HCT116 (cell line): Measurements from ENCODE around the gene SCD5. TPM values are rescaled to one million over a fixed set of nuclear protein-coding genes. Genes with fewer than 3 reads are reported as not detected.

Experiments used
- ATAC-seq: fragments of 200-7000 bp; cut with Tn5 transposase; 2 replicates; pipeline ENCODE4 v1.9.1; 2020; ENCODE audit warnings: mild to moderate bottlenecking, moderate library complexity
- BruUV-seq: library from RNA; stranded (reverse); fragments of 400-500 nt; replicated peaks from 2 replicates; lab custom pipeline; 2021; lab: Mats Ljungman, UMichigan
- CTCF ChIA-PET: fragments of 300-600 bp; sonication (Branson Sonifier 250); formaldehyde crosslinking; loops from one replicate; lab custom pipeline; 2021; ENCODE audit warnings: antibody characterized with exemption; lab: Charles Lee
- POLR2A ChIA-PET: fragments of 300-600, 350-600 bp; sonication (Branson Sonifier 250); formaldehyde crosslinking; loops from one replicate; lab custom pipeline; 2021; ENCODE audit warnings: antibody characterized with exemption; lab: Charles Lee
- RAD21 ChIA-PET, 2 experiments: fragments of 300-600 bp; sonication (Branson Sonifier 250); formaldehyde crosslinking; loops; one replicate each; lab custom pipeline; 2023; ENCODE audit warnings: low total read pairs in 2 of 2; ENCODE audit not compliant: uncharacterized antibody in 2 of 2, unreplicated experiment in 2 of 2, low non-redundant PET in 1 of 2; lab: Charles Lee
- DNase-seq: peaks from one replicate; pipeline ENCODE4 v3.0.0-alpha.2; 2010; ENCODE audit warnings: low read depth, low spot score
- H2AFZ ChIP-seq: fragments of 200-600 bp; shearing (Covaris generic), sonication (generic); 2 replicates; pipeline ENCODE4 v1.6.1; 2017; ENCODE audit warnings: low read depth, mixed run types, mixed read lengths, antibody characterized with exemption, low read length; ENCODE audit not compliant: poor library complexity, severe bottlenecking
- H3K27ac ChIP-seq: 2 replicates; pipeline ENCODE4 v1.5.1; 2012; ENCODE audit warnings: low read depth, low read length
- H3K27me3 ChIP-seq: fragments of 200-600 bp; sonication (generic); 2 replicates; pipeline ENCODE4 v1.6.1; 2016; ENCODE audit warnings: mixed run types, low read length, mixed read lengths; ENCODE audit not compliant: insufficient read depth
- H3K36me3 ChIP-seq, 2 experiments: fragments of 200-500 bp in 1 of 2; fragments of 200-600 bp in 1 of 2; sonication (Bioruptor generic) in 1 of 2; sonication (generic) in 1 of 2; 2 replicates each; pipeline versions ENCODE4 v1.5.1 to v1.6.1; 2014 to 2016; ENCODE audit warnings: low read length in 2 of 2, inconsistent platforms in 1 of 2, mixed read lengths in 1 of 2, mixed run types in 1 of 2; ENCODE audit not compliant: insufficient read depth in 2 of 2, control insufficient read depth in 1 of 2
- H3K4me1 ChIP-seq, 2 experiments: fragments of 200-600 bp in 1 of 2; sonication (generic) in 1 of 2; 2 replicates each; pipeline versions ENCODE4 v1.5.1 to v1.6.1; 2012 to 2017; ENCODE audit warnings: low read length in 2 of 2, inconsistent platforms in 1 of 2, mild to moderate bottlenecking in 1 of 2, mixed read lengths in 1 of 2, mixed run types in 1 of 2, moderate library complexity in 1 of 2; ENCODE audit not compliant: insufficient read depth in 2 of 2, control insufficient read depth in 1 of 2
- H3K4me2 ChIP-seq: fragments of 200-600 bp; sonication (generic); 2 replicates; pipeline ENCODE4 v1.6.1; 2017; ENCODE audit warnings: mixed run types, low read length, mixed read lengths
- H3K4me3 ChIP-seq, 2 experiments: fragments of 200-600 bp in 1 of 2; sonication (generic) in 1 of 2; replicated peaks in 1 of 2; 2 replicates each; pipeline ENCODE4 v1.5.1; 2011 to 2016; ENCODE audit warnings: low read length in 2 of 2, control low read depth in 1 of 2, low read depth in 1 of 2, mild to moderate bottlenecking in 1 of 2, mixed read lengths in 1 of 2, mixed run types in 1 of 2
- H3K79me2 ChIP-seq: fragments of 200-600 bp; sonication (generic); 2 replicates; pipeline ENCODE4 v1.6.1; 2017; ENCODE audit warnings: mild to moderate bottlenecking, mixed run types, low read length, moderate library complexity, mixed read lengths; ENCODE audit not compliant: insufficient read depth
- H3K9ac ChIP-seq: fragments of 200-600 bp; sonication (generic); 2 replicates; pipeline ENCODE4 v1.6.1; 2016; ENCODE audit warnings: low read length, mixed read lengths
- H3K9me2 ChIP-seq: fragments of 200-600 bp; sonication (generic), shearing (Covaris generic); 2 replicates; pipeline ENCODE4 v1.6.1; 2017; ENCODE audit warnings: mixed run types, mild to moderate bottlenecking, moderate library complexity; ENCODE audit not compliant: insufficient read depth
- H3K9me3 ChIP-seq, 2 experiments: fragments of 200-500 bp in 1 of 2; fragments of 200-600 bp in 1 of 2; sonication (Bioruptor generic) in 1 of 2; sonication (generic) in 1 of 2; 2 replicates each; pipeline ENCODE4 v1.6.1; 2014 to 2017; ENCODE audit warnings: low read length in 2 of 2, mixed read lengths in 2 of 2, inconsistent platforms in 1 of 2, low read depth in 1 of 2, mild to moderate bottlenecking in 1 of 2, mixed run types in 1 of 2, moderate library complexity in 1 of 2; ENCODE audit not compliant: control insufficient read depth in 1 of 2, insufficient read depth in 1 of 2
- H4K20me1 ChIP-seq: fragments of 200-600 bp; sonication (generic), shearing (Covaris generic); 2 replicates; pipeline ENCODE4 v1.6.1; 2017; ENCODE audit warnings: mixed run types, mild to moderate bottlenecking, moderate library complexity; ENCODE audit not compliant: insufficient read depth
- ATF3 ChIP-seq: IDR thresholded peaks from 2 replicates; pipeline ENCODE4 v1.6.1; 2012
- CEBPB ChIP-seq: IDR thresholded peaks from 2 replicates; pipeline ENCODE4 v1.6.1; 2012; ENCODE audit warnings: low read depth
- EGR1 ChIP-seq: IDR thresholded peaks from 2 replicates; pipeline ENCODE4 v1.6.1; 2012; ENCODE audit warnings: low read depth
- EZH2 ChIP-seq: fragments of 200-600 bp; sonication (generic); IDR thresholded peaks from 2 replicates; pipeline ENCODE4 v1.6.1; 2017; ENCODE audit warnings: antibody characterized with exemption, mixed run types
- EZH2phosphoT487 ChIP-seq: fragments of 200-600 bp; IDR thresholded peaks from 2 replicates; pipeline ENCODE4 v1.6.1; 2018; ENCODE audit warnings: antibody characterized with exemption, borderline replicate concordance
- MAX ChIP-seq: IDR thresholded peaks from 2 replicates; pipeline ENCODE4 v1.6.1; 2012
- POLR2A ChIP-seq: IDR thresholded peaks from 2 replicates; pipeline ENCODE4 v1.7.0; 2011; ENCODE audit warnings: borderline replicate concordance; ENCODE audit not compliant: insufficient read depth, insufficient read length; ENCODE audit errors: extremely low read depth
- SRF ChIP-seq: IDR thresholded peaks from 2 replicates; pipeline ENCODE4 v1.6.1; 2012; ENCODE audit warnings: low read depth
- TCF7L2 ChIP-seq: IDR thresholded peaks from 2 replicates; pipeline ENCODE4 v1.7.0; 2011; ENCODE audit warnings: borderline replicate concordance, inconsistent platforms; ENCODE audit not compliant: insufficient read depth, insufficient read length; ENCODE audit errors: extremely low read depth
- ZBTB33 ChIP-seq: IDR thresholded peaks from 2 replicates; pipeline ENCODE4 v1.6.1; 2011; ENCODE audit warnings: mild to moderate bottlenecking, low read length, moderate library complexity; ENCODE audit not compliant: insufficient replicate concordance; ENCODE audit errors: extremely low read depth
- ZFX ChIP-seq: fragments of 450-650 bp; IDR thresholded peaks from 2 replicates; pipeline ENCODE4 v1.6.1; 2017
- ZNF274 ChIP-seq: fragments of 200-500 bp; sonication (Bioruptor generic); IDR thresholded peaks from 2 replicates; pipeline ENCODE4 v1.6.1; 2014; ENCODE audit warnings: mild to moderate bottlenecking, low read depth, low read length, inconsistent platforms
- intact Hi-C: fragments of 100-400 bp; cut with micrococcal nuclease; formaldehyde crosslinking; loops from 2 replicates; pipeline ENCODE4 v1.10.0; 2022
- total RNA-seq: library from RNA; stranded (reverse); gene quantifications from one replicate; pipeline ENCODE4 v1.2.1, GENCODE V29; 2021; ENCODE audit not compliant: unreplicated experiment

SCD5 gene
- total RNA-seq, 1 experiment from 2014 or later, result 21.7 TPM

- TF ChIP-seq SRF (no peak), EGR1 (no peak), EZH2 (no peak), ZBTB33 (no peak)
Measured at GRCh38 chr4:82661181-82661992, 137.2 kb downstream of the SCD5 start (continued).

GRCh38 chr4:82652062-82652461 is 146.5 kb downstream of the SCD5 start:
- H3K9me2 ChIP-seq, result no peaks in the 10 kb centered on the region
- TF ChIP-seq TCF7L2 (no peak), ZFX (no peak), ATF3 (no peak), POLR2A (no peak), EZH2phosphoT487 (no peak), SRF (no peak), ZNF274 (no peak), EZH2 (no peak), MAX (no peak), CEBPB (no peak)
- CTCF ChIA-PET, result no interaction called here
- intact Hi-C loops, result no loop called here
- H3K79me2 ChIP-seq, result no peaks in the 10 kb centered on the region
- RAD21 ChIA-PET, result no interaction called here
- H3K27me3 ChIP-seq, result no peaks in the 10 kb centered on the region
- no peaks in the 10 kb centered on the region for H3K9me3 ChIP-seq
- no peak for DNase-seq
- peaks cover 0 to 4% of the 10 kb centered on the region in 2 experiments; a peak in 1 of 4 replicates for H3K36me3 ChIP-seq
- no TSS peak for BruUV-seq
- no peaks in the 10 kb centered on the region for H3K4me1 ChIP-seq
- POLR2A ChIA-PET, result no interaction called here
- no peak overlapping the region for H2AFZ ChIP-seq
- H3K9ac ChIP-seq, result no peak overlapping the region
- no peak overlapping the region for H3K4me2 ChIP-seq
- no peak for ATAC-seq
- H3K27ac ChIP-seq, result no peak overlapping the region
- no peaks in the 10 kb centered on the region for H4K20me1 ChIP-seq
- H3K4me3 ChIP-seq, result no peak overlapping the region
